Astrocyte of the spinal cord (primary cell): ENCODE data around the gene RSF1.
A peak's percentile ranks its signal among the peaks of the same experiment; 100 is the strongest.

ENCODE experiments used
- DNase-seq: peaks from one replicate; pipeline ENCODE4 v3.0.0; 2011; ENCODE audit warnings: low read depth, low spot score
- H3K4me3 ChIP-seq: 2 replicates; pipeline ENCODE4 v1.5.1; 2011; ENCODE audit warnings: low read depth, mild to moderate bottlenecking, low read length, moderate library complexity
- in situ Hi-C: cut with HindIII; loops from 2 replicates; pipeline ENCODE4 v1.10.0; 2017; ENCODE audit warnings: low sequenced_read_pairs
- TF ChIP-seq, protein P1 (sequence below): IDR thresholded peaks from 2 replicates; pipeline ENCODE4 v1.5.1; 2012; ENCODE audit warnings: low read depth, mild to moderate bottlenecking, low read length, inconsistent platforms

The RSF1 gene

DNA sequence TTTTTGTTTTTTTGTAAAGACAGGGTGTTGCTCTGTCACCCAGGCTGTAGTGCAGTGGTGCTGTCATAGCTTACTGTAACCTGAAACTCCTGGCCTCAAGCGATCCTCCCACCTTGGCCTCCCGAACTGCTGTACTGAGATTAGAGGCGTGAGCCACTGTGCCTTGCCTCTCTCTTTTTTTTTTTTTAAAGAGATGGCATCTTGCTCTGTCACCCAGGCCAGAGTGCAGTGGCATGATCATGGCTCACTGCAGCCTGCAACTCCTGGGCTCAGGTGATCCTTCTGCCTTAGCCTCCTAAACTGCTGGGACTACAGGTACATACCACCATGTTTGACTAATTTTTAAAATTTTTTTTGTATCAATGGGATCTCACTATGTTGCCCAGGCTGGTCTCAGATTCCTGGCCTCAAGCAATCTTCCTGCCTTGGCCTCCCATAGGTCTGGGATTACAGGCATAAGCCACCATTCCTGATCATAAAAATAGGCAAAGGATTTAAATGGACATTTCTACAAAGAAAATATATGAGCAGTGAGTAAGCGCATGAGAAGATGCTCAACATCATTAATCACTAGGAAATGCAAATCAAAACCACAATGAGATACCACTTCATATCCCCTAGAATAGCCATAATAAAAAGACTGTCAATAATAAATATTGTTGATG, 165.6 kb downstream of the RSF1 start:
- TF ChIP-seq, protein P1, sequence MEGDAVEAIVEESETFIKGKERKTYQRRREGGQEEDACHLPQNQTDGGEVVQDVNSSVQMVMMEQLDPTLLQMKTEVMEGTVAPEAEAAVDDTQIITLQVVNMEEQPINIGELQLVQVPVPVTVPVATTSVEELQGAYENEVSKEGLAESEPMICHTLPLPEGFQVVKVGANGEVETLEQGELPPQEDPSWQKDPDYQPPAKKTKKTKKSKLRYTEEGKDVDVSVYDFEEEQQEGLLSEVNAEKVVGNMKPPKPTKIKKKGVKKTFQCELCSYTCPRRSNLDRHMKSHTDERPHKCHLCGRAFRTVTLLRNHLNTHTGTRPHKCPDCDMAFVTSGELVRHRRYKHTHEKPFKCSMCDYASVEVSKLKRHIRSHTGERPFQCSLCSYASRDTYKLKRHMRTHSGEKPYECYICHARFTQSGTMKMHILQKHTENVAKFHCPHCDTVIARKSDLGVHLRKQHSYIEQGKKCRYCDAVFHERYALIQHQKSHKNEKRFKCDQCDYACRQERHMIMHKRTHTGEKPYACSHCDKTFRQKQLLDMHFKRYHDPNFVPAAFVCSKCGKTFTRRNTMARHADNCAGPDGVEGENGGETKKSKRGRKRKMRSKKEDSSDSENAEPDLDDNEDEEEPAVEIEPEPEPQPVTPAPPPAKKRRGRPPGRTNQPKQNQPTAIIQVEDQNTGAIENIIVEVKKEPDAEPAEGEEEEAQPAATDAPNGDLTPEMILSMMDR = no peak
- DNase-seq = no peak
- in situ Hi-C loops = no loop called here
- H3K4me3 ChIP-seq = no peak overlapping the region

DNA sequence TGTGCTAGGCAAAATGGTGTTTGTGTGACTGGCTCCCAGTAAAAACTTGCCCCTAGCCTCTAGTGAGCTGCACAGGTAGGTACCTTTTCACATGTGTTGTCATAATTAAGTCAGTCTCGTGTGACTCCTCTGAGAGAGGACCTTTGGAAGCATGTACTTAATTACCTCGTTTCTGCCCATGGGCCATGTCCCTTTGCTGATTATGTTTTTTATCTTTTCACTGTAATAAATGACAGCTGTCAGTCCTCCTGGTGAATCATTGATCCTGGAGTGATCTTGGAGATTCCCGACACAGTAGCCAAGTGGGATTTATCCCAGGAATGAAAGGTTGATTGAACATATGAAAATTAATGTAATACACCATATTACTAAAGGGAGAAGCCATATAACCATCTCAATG, 170.4 kb downstream of the RSF1 start:
- in situ Hi-C loops = no loop called here
- DNase-seq = no peak
- TF ChIP-seq, protein P1 = no peak
- no peak overlapping the region for H3K4me3 ChIP-seq

DNA sequence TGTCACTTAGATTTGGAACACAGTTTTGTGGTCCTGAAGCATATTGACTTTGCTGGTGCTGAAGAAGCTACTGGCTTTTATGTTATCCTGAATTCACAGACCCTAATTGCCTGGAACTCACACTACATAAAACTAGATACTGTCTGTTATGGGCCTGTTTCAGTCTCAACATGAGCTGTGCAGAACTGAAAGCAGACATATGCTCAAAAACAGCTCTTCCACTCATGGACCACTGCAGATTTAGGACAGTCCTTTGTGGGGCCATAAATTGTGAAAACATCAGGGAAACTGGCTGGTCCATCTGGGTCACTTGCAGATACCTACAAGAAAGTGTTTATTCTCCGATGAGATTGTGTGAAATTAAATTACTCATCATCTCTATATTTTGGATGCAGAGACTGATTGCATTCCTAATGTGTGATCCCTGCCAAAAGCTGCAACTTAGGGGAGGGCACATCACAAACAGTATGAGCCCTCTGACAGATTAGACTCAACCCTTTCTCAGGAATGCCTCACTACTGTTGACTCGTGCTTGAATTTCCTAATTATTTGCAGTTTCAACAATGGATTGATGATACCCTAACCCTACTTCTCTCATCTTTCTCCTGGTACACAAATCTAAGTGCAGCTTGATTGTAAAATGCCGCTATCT, 172.7 kb downstream of the RSF1 start:
- in situ Hi-C loops = no loop called here
- no peak overlapping the region for H3K4me3 ChIP-seq
- TF ChIP-seq, protein P1 = no peak
- no peak for DNase-seq

DNA sequence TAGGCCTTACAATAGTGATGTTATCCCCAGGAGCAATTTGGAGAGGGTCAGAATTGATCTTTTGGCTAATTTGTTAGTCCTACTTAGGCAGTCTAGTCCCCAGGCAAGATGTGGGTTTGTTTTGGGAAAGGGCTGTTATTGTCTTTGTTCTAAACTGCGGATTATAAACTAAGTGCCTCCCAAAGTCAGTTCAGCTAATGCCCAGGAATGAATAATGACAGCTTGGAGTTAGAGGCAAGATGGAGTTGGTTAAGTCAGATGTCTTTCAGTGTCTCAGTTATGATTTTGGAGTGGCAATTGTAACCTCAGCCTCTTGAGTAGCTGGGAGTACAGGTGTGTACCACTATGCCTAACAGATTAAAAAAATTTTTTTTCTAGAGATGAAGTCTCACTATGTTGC, 175.6 kb downstream of the RSF1 start:
- no peak overlapping the region for H3K4me3 ChIP-seq
- no peak for DNase-seq
- in situ Hi-C loops = no loop called here
- TF ChIP-seq, protein P1 = no peak

DNA sequence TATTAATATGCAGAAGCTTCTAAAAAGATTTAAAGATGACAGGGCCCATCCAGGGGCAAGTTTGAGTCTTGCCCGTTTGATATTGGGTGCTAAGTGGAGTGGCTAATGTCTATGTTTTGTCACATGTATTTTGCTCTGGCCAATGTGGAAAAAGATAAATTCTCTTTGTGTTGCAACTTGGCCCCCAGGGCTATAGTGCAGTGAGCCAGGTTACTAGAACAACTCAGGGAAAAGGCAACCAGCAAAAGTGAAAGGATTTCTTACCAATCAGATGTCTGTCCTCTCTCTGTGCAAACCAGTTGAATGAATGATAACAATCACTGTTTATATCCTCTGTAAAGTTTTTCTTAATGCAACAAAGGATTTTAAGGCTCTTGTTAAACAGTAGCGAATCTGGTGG, 178.3 kb downstream of the RSF1 start:
- TF ChIP-seq, protein P1 = no peak
- in situ Hi-C loops = no loop called here
- no peak overlapping the region for H3K4me3 ChIP-seq

DNA sequence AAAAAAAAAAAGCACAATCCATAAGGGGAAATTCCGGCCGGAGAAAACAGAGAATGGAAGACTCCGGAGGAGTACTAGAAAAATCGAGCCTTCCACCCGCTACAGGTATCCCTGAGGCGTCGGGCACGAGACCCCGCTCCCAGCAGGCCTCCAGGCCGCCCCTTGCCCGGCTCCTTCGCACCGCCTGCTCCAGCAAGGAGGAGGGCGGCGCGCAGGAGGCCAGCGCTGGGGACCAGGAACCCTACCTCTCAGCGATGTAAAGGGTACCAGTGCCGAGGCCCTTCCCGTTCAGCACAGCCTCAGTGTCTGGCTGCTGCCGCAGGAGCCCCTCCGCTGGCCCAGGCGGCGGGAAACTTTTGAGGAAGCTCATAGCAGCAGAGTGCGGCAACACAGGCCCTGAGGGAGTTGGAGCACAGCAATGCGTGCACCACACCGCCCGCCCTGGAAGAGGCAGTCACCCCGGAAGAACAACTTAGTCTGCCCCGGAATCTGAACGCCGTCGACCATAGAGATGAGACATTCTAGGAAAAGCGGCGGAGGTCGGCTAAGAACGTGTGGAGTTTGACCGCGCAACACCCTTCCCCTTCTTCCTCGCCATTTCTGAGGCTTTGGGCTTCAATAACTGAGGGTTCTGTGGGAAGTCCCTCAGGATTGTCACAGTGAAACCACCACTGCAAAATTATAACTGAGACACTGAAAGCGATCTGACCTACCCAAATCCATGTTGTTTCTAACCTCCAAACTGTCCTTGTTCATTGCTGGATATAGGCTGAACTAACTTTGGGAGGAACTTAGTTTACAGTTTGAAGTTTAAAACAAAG, 183.0 kb downstream of the RSF1 start, which contains the start of gene CLNS1A:
TSS of gene CLNS1A (minus strand) at position 450 of the 821 bp plus-strand sequence. CDS start at position 370, 80 bp downstream.
- TF ChIP-seq, protein P1 = no peak
- peak; percentile 89 for DNase-seq
- in situ Hi-C loops = no loop called here
- H3K4me3 ChIP-seq = peak within 1 kb of the TSS; percentile 71

More for the DNA sequence above, 178.3 kb downstream of the RSF1 start:
- no peak for DNase-seq
